OCI-LY1 (cell line): ENCODE data around the gene CNGA1.
A peak's percentile ranks its signal among the peaks of the same experiment; 100 is the strongest.

Experiments used
- H2AFZ ChIP-seq: fragments of 200-600 bp; sonication (generic), shearing (Covaris generic); 2 replicates; pipeline ENCODE4 v1.6.0; 2014; ENCODE audit warnings: antibody characterized with exemption, mild to moderate bottlenecking, low read length
- H3F3A ChIP-seq: fragments of 200-600 bp; sonication (generic), shearing (Covaris generic); 2 replicates; pipeline ENCODE4 v1.6.0; 2014; ENCODE audit warnings: mild to moderate bottlenecking, antibody characterized with exemption, low read length, moderate library complexity; ENCODE audit not compliant: insufficient read depth
- H3K27ac ChIP-seq: fragments of 200-600 bp; sonication (generic); 2 replicates; pipeline ENCODE4 v1.5.1; 2014; ENCODE audit warnings: low read length, mixed run types, mild to moderate bottlenecking, low read depth; ENCODE audit not compliant: poor library complexity, severe bottlenecking
- H3K27me3 ChIP-seq: fragments of 200-600 bp; sonication (generic); 2 replicates; pipeline ENCODE4 v1.6.0; 2014; ENCODE audit warnings: antibody characterized with exemption, mild to moderate bottlenecking, low read length, moderate library complexity; ENCODE audit not compliant: insufficient read depth
- H3K36me3 ChIP-seq: fragments of 200-600 bp; sonication (generic); 2 replicates; pipeline ENCODE4 v1.6.1; 2014; ENCODE audit warnings: mild to moderate bottlenecking, antibody characterized with exemption, low read length, moderate library complexity, mixed read lengths; ENCODE audit not compliant: insufficient read depth
- H3K4me1 ChIP-seq: fragments of 200-600 bp; sonication (generic); 2 replicates; pipeline ENCODE4 v1.5.1; 2014; ENCODE audit warnings: mild to moderate bottlenecking, low read length, moderate library complexity; ENCODE audit not compliant: insufficient read depth, severe bottlenecking
- H3K4me2 ChIP-seq: fragments of 200-600 bp; sonication (generic), shearing (Covaris generic); 2 replicates; pipeline ENCODE4 v1.6.1; 2014; ENCODE audit warnings: low read length
- H3K4me3 ChIP-seq: fragments of 200-600 bp; sonication (generic); 2 replicates; pipeline ENCODE4 v1.5.1; 2014; ENCODE audit warnings: low read length, low read depth, mild to moderate bottlenecking, mixed read lengths; ENCODE audit not compliant: poor library complexity, severe bottlenecking
- H3K79me2 ChIP-seq: fragments of 200-600 bp; shearing (Covaris generic); 2 replicates; pipeline ENCODE4 v1.6.1; 2016; ENCODE audit warnings: mixed run types, low read length, mixed read lengths; ENCODE audit not compliant: insufficient read depth
- H3K9ac ChIP-seq: fragments of 200-600 bp; sonication (generic), shearing (Covaris generic); 2 replicates; pipeline ENCODE4 v1.6.1; 2014; ENCODE audit warnings: mild to moderate bottlenecking, low read length, mixed read lengths
- H3K9me2 ChIP-seq: fragments of 200-600 bp; sonication (generic), shearing (Covaris generic); 2 replicates; pipeline ENCODE4 v1.6.1; 2014; ENCODE audit warnings: low read depth, mild to moderate bottlenecking, low read length, mixed read lengths
- H3K9me3 ChIP-seq: fragments of 200-600 bp; shearing (Covaris generic); 2 replicates; pipeline ENCODE4 v1.6.1; 2014; ENCODE audit warnings: low read length, mixed read lengths
- H4K20me1 ChIP-seq: fragments of 200-600 bp; sonication (generic), shearing (Covaris generic); 2 replicates; pipeline ENCODE4 v1.6.0; 2016; ENCODE audit warnings: mild to moderate bottlenecking, low read length; ENCODE audit not compliant: insufficient read depth
- EZH2 ChIP-seq: fragments of 200-600 bp; sonication (generic), shearing (Covaris generic); IDR thresholded peaks from 2 replicates; pipeline ENCODE4 v1.8.0; 2017; ENCODE audit warnings: borderline replicate concordance, mixed run types, mild to moderate bottlenecking, antibody characterized with exemption, low read length, moderate library complexity, mixed read lengths
- TF ChIP-seq, protein P1 (sequence below): fragments of 200-600 bp; sonication (generic), shearing (Covaris generic); IDR thresholded peaks from 2 replicates; pipeline ENCODE4 v1.5.1; 2017; ENCODE audit warnings: mild to moderate bottlenecking, antibody characterized with exemption, low read length, moderate library complexity, mixed read lengths

Gene CNGA1

DNA sequence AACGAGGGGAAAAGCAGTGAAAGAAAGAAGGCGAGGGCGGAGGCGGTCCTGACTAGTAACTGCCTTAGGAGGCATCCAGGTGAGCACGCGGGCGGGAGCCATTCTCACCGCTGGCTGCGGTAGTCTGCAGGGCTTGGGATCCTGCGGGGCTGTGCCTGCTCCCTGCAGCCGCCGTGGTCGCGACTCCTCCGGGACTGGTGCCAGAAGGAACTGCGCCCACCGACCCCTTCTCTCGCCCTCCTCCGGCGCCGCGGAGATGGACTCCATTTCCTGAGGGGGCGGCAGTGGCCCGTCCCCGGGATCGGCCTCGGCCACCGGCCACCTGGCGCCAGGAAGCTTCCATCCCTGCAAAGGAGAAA is 102.6 kb downstream of the CNGA1 start:
- peaks cover 16% of the 10 kb centered on the region for H3K79me2 ChIP-seq
- H3K27ac ChIP-seq = peak overlapping the region; percentile 14
- peak overlapping the region; percentile 95 for H3K4me2 ChIP-seq
- H3K9me2 ChIP-seq = no peaks in the 10 kb centered on the region
- H3K4me3 ChIP-seq = peak overlapping the region; percentile 97
- peak overlapping the region; percentile 95 for H3K9ac ChIP-seq
- TF ChIP-seq, protein P1, sequence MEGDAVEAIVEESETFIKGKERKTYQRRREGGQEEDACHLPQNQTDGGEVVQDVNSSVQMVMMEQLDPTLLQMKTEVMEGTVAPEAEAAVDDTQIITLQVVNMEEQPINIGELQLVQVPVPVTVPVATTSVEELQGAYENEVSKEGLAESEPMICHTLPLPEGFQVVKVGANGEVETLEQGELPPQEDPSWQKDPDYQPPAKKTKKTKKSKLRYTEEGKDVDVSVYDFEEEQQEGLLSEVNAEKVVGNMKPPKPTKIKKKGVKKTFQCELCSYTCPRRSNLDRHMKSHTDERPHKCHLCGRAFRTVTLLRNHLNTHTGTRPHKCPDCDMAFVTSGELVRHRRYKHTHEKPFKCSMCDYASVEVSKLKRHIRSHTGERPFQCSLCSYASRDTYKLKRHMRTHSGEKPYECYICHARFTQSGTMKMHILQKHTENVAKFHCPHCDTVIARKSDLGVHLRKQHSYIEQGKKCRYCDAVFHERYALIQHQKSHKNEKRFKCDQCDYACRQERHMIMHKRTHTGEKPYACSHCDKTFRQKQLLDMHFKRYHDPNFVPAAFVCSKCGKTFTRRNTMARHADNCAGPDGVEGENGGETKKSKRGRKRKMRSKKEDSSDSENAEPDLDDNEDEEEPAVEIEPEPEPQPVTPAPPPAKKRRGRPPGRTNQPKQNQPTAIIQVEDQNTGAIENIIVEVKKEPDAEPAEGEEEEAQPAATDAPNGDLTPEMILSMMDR = no peak; the same call in 1 of the 2 replicates
- no peak for TF ChIP-seq EZH2
- H3F3A ChIP-seq = no peaks in the 10 kb centered on the region
- H2AFZ ChIP-seq = peak overlapping the region; percentile 68
- H3K9me3 ChIP-seq = no peaks in the 10 kb centered on the region
- no peaks in the 10 kb centered on the region for H3K27me3 ChIP-seq
- peaks cover 29% of the 10 kb centered on the region for H3K36me3 ChIP-seq
- H3K4me1 ChIP-seq = peaks cover 36% of the 10 kb centered on the region
- H4K20me1 ChIP-seq = no peaks in the 10 kb centered on the region

DNA sequence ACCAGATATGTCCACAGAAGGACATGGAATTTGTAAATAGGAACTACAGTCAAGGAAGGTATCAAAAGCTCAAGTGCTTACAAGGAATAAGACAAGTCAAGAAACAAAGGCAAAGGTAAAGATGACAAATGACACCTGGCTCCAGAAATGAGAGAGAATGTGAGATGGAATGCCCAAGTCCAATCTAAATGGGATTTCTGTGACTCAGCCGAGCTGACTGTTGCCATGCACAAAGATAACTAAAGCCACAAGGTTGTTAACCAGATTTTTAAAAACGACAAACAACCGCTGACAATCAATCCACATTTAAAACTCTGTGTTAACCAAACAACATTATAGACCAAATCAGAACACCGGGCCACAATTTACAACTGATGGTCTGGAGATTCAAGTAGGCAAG is 103.2 kb downstream of the CNGA1 start:
- Histone ChIP-seq H4K20me1 (no peaks in the 10 kb centered on the region), H3K79me2 (peaks cover 16% of the 10 kb centered on the region), H3K27ac (peak overlapping the region; percentile 14)

DNA sequence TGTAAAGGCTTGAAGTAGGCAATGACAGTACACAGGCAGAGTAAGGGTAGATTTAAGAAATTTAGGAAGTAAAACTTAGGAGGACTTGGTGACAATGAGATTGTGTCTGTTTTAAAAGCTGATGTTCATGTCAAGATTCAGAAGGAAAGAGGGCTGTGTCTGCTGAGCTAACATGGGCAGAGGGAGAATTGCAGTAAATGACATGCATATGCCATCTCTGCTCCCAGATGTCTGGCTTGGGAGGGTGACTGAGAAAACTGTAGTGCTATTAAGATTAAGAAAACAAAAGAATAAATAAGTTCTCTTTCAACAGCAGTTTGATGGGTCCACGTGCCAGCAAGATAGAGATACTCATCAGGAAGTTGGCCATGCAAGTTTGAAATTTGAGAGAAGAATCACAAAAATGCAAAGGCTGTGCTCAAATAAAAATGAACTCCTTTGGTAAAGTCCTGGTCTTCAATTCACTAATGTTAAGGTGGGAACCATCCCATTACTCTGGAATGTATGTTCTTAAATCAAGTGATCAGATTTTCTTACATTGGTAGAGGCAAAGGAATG is 109.3 kb downstream of the CNGA1 start:
- H3K36me3 ChIP-seq = peaks cover 76% of the 10 kb centered on the region
- peaks cover 15% of the 10 kb centered on the region for H3K4me1 ChIP-seq
- no peak overlapping the region for H3K27ac ChIP-seq
- H3K27me3 ChIP-seq = no peaks in the 10 kb centered on the region
- no peak overlapping the region for H3K9ac ChIP-seq
- TF ChIP-seq, protein P1 = no peak
- no peak overlapping the region for H2AFZ ChIP-seq
- no peaks in the 10 kb centered on the region for H4K20me1 ChIP-seq
- no peak overlapping the region for H3K4me2 ChIP-seq
- H3F3A ChIP-seq = no peaks in the 10 kb centered on the region
- H3K79me2 ChIP-seq = peaks cover 8% of the 10 kb centered on the region; the same call in 1 of the 2 replicates
- H3K9me2 ChIP-seq = no peaks in the 10 kb centered on the region
- H3K9me3 ChIP-seq = no peaks in the 10 kb centered on the region
- no peak overlapping the region for H3K4me3 ChIP-seq

More for the DNA sequence above, 103.2 kb downstream of the CNGA1 start:
- Histone ChIP-seq H3K9me3 (no peaks in the 10 kb centered on the region), H2AFZ (peak overlapping the region; percentile 68), H3K27me3 (no peaks in the 10 kb centered on the region), H3K36me3 (peaks cover 31% of the 10 kb centered on the region), H3K4me1 (peaks cover 36% of the 10 kb centered on the region), H3K9ac (peak overlapping the region; percentile 95), H3F3A (no peaks in the 10 kb centered on the region), H3K9me2 (no peaks in the 10 kb centered on the region), H3K4me2 (peak overlapping the region; percentile 95), H3K4me3 (peak overlapping the region; percentile 97)
- TF ChIP-seq, protein P1 = no peak
- TF ChIP-seq EZH2 = no peak
